ENCODE data around the gene MALAT1. TPM values are rescaled to one million over a fixed set of nuclear protein-coding genes. Genes with fewer than 3 reads are reported as not detected.
A peak's percentile ranks its signal among the peaks of the same experiment; 100 is the strongest.
"Not testable (repeated sequence)": the region's sequence is repeated elsewhere in the genome, so short reads cannot be mapped to it uniquely, and the experiment has no call there.

MALAT1 gene
- total RNA-seq, 1 donor from 2014 or later = 6,549 TPM

DNA sequence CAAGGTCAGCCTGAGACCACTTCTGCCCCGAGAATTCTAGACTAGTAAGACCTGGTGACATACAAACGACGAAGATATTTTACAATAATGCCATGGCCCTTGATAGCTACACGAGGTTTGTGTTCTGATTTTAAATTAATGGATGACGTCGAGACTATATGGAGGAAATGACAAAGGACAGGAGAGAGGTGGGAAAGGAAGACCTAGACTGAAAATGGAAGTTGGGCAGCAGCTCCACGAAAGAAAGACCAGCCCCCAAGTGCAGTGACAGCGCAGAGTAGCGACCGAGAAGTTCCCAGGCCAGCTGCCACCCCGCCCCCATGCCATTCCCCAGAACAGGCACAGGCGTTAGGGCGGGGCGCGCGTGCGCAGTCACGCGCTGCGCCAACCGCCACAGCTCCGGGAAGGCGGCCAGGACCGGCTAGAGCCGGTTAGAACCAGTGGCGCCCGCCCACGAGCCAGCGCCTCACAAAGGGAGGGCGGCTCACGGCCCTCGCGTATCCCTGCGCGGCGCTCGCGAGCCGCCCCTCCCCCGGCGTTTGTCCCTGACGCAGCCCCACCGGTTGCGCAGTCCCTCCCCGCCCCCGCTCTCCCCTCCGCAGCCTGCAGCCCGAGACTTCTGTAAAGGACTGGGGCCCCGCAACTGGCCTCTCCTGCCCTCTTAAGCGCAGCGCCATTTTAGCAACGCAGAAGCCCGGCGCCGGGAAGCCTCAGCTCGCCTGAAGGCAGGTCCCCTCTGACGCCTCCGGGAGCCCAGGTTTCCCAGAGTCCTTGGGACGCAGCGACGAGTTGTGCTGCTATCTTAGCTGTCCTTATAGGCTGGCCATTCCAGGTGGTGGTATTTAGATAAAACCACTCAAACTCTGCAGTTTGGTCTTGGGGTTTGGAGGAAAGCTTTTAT lies 1.5 kb upstream of the MALAT1 start:
- FAIRE-seq = no peak
- DNase-seq (ENCODE audit: low spot score in 2 of 2) = peak; percentile 77 to 83

DNA sequence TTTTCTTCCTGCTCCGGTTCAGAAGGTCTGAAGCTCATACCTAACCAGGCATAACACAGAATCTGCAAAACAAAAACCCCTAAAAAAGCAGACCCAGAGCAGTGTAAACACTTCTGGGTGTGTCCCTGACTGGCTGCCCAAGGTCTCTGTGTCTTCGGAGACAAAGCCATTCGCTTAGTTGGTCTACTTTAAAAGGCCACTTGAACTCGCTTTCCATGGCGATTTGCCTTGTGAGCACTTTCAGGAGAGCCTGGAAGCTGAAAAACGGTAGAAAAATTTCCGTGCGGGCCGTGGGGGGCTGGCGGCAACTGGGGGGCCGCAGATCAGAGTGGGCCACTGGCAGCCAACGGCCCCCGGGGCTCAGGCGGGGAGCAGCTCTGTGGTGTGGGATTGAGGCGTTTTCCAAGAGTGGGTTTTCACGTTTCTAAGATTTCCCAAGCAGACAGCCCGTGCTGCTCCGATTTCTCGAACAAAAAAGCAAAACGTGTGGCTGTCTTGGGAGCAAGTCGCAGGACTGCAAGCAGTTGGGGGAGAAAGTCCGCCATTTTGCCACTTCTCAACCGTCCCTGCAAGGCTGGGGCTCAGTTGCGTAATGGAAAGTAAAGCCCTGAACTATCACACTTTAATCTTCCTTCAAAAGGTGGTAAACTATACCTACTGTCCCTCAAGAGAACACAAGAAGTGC lies 661 bp upstream of the MALAT1 start:
- DNase-seq (ENCODE audit: low spot score in 2 of 2) (no peak), FAIRE-seq (no peak)

DNA sequence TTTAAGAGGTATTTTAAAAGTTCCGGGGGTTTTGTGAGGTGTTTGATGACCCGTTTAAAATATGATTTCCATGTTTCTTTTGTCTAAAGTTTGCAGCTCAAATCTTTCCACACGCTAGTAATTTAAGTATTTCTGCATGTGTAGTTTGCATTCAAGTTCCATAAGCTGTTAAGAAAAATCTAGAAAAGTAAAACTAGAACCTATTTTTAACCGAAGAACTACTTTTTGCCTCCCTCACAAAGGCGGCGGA lies 193 bp upstream of the MALAT1 start:
- FAIRE-seq (no peak), DNase-seq (ENCODE audit: low spot score in 2 of 2) (no peak)

DNA sequence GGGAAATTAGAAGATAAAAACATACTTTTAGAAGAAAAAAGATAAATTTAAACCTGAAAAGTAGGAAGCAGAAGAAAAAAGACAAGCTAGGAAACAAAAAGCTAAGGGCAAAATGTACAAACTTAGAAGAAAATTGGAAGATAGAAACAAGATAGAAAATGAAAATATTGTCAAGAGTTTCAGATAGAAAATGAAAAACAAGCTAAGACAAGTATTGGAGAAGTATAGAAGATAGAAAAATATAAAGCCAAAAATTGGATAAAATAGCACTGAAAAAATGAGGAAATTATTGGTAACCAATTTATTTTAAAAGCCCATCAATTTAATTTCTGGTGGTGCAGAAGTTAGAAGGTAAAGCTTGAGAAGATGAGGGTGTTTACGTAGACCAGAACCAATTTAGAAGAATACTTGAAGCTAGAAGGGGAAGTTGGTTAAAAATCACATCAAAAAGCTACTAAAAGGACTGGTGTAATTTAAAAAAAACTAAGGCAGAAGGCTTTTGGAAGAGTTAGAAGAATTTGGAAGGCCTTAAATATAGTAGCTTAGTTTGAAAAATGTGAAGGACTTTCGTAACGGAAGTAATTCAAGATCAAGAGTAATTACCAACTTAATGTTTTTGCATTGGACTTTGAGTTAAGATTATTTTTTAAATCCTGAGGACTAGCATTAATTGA lies 1.0 kb downstream of the MALAT1 start:
- FAIRE-seq (no peak), DNase-seq (ENCODE audit: low spot score in 2 of 2) (no peak)

DNA sequence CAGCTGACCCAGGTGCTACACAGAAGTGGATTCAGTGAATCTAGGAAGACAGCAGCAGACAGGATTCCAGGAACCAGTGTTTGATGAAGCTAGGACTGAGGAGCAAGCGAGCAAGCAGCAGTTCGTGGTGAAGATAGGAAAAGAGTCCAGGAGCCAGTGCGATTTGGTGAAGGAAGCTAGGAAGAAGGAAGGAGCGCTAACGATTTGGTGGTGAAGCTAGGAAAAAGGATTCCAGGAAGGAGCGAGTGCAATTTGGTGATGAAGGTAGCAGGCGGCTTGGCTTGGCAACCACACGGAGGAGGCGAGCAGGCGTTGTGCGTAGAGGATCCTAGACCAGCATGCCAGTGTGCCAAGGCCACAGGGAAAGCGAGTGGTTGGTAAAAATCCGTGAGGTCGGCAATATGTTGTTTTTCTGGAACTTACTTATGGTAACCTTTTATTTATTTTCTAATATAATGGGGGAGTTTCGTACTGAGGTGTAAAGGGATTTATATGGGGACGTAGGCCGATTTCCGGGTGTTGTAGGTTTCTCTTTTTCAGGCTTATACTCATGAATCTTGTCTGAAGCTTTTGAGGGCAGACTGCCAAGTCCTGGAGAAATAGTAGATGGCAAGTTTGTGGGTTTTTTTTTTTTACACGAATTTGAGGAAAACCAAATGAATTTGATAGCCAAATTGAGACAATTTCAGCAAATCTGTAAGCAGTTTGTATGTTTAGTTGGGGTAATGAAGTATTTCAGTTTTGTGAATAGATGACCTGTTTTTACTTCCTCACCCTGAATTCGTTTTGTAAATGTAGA lies 1.7 kb downstream of the MALAT1 start:
- DNase-seq (ENCODE audit: low spot score in 2 of 2) (no peak), FAIRE-seq (no peak)

DNA sequence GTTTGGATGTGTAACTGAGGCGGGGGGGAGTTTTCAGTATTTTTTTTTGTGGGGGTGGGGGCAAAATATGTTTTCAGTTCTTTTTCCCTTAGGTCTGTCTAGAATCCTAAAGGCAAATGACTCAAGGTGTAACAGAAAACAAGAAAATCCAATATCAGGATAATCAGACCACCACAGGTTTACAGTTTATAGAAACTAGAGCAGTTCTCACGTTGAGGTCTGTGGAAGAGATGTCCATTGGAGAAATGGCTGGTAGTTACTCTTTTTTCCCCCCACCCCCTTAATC lies 2.3 kb downstream of the MALAT1 start:
- DNase-seq (ENCODE audit: low spot score in 2 of 2) (no peak), FAIRE-seq (no peak)

DNA sequence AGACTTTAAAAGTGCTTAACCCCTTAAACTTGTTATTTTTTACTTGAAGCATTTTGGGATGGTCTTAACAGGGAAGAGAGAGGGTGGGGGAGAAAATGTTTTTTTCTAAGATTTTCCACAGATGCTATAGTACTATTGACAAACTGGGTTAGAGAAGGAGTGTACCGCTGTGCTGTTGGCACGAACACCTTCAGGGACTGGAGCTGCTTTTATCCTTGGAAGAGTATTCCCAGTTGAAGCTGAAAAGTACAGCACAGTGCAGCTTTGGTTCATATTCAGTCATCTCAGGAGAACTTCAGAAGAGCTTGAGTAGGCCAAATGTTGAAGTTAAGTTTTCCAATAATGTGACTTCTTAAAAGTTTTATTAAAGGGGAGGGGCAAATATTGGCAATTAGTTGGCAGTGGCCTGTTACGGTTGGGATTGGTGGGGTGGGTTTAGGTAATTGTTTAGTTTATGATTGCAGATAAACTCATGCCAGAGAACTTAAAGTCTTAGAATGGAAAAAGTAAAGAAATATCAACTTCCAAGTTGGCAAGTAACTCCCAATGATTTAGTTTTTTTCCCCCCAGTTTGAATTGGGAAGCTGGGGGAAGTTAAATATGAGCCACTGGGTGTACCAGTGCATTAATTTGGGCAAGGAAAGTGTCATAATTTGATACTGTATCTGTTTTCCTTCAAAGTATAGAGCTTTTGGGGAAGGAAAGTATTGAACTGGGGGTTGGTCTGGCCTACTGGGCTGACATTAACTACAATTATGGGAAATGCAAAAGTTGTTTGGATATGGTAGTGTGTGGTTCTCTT lies 2.8 kb downstream of the MALAT1 start:
- DNase-seq (ENCODE audit: low spot score in 2 of 2) (no peak), FAIRE-seq (no peak)

DNA sequence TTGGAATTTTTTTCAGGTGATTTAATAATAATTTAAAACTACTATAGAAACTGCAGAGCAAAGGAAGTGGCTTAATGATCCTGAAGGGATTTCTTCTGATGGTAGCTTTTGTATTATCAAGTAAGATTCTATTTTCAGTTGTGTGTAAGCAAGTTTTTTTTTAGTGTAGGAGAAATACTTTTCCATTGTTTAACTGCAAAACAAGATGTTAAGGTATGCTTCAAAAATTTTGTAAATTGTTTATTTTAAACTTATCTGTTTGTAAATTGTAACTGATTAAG lies 3.4 kb downstream of the MALAT1 start:
- no peak for DNase-seq (ENCODE audit: low spot score in 2 of 2)
- FAIRE-seq = no peak

DNA sequence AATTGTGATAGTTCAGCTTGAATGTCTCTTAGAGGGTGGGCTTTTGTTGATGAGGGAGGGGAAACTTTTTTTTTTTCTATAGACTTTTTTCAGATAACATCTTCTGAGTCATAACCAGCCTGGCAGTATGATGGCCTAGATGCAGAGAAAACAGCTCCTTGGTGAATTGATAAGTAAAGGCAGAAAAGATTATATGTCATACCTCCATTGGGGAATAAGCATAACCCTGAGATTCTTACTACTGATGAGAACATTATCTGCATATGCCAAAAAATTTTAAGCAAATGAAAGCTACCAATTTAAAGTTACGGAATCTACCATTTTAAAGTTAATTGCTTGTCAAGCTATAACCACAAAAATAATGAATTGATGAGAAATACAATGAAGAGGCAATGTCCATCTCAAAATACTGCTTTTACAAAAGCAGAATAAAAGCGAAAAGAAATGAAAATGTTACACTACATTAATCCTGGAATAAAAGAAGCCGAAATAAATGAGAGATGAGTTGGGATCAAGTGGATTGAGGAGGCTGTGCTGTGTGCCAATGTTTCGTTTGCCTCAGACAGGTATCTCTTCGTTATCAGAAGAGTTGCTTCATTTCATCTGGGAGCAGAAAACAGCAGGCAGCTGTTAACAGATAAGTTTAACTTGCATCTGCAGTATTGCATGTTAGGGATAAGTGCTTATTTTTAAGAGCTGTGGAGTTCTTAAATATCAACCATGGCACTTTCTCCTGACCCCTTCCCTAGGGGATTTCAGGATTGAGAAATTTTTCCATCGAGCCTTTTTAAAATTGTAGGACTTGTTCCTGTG lies 3.9 kb downstream of the MALAT1 start:
- no peak for FAIRE-seq
- DNase-seq (ENCODE audit: low spot score in 2 of 2) = no peak

DNA sequence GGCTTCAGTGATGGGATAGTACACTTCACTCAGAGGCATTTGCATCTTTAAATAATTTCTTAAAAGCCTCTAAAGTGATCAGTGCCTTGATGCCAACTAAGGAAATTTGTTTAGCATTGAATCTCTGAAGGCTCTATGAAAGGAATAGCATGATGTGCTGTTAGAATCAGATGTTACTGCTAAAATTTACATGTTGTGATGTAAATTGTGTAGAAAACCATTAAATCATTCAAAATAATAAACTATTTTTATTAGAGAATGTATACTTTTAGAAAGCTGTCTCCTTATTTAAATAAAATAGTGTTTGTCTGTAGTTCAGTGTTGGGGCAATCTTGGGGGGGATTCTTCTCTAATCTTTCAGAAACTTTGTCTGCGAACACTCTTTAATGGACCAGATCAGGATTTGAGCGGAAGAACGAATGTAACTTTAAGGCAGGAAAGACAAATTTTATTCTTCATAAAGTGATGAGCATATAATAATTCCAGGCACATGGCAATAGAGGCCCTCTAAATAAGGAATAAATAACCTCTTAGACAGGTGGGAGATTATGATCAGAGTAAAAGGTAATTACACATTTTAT lies 4.6 kb downstream of the MALAT1 start:
- FAIRE-seq (no peak), DNase-seq (ENCODE audit: low spot score in 2 of 2) (no peak)

DNA sequence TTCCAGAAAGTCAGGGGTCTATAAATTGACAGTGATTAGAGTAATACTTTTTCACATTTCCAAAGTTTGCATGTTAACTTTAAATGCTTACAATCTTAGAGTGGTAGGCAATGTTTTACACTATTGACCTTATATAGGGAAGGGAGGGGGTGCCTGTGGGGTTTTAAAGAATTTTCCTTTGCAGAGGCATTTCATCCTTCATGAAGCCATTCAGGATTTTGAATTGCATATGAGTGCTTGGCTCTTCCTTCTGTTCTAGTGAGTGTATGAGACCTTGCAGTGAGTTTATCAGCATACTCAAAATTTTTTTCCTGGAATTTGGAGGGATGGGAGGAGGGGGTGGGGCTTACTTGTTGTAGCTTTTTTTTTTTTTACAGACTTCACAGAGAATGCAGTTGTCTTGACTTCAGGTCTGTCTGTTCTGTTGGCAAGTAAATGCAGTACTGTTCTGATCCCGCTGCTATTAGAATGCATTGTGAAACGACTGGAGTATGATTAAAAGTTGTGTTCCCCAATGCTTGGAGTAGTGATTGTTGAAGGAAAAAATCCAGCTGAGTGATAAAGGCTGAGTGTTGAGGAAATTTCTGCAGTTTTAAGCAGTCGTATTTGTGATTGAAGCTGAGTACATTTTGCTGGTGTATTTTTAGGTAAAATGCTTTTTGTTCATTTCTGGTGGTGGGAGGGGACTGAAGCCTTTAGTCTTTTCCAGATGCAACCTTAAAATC lies 5.3 kb downstream of the MALAT1 start:
- FAIRE-seq = no peak
- no peak for DNase-seq (ENCODE audit: low spot score in 2 of 2)

DNA sequence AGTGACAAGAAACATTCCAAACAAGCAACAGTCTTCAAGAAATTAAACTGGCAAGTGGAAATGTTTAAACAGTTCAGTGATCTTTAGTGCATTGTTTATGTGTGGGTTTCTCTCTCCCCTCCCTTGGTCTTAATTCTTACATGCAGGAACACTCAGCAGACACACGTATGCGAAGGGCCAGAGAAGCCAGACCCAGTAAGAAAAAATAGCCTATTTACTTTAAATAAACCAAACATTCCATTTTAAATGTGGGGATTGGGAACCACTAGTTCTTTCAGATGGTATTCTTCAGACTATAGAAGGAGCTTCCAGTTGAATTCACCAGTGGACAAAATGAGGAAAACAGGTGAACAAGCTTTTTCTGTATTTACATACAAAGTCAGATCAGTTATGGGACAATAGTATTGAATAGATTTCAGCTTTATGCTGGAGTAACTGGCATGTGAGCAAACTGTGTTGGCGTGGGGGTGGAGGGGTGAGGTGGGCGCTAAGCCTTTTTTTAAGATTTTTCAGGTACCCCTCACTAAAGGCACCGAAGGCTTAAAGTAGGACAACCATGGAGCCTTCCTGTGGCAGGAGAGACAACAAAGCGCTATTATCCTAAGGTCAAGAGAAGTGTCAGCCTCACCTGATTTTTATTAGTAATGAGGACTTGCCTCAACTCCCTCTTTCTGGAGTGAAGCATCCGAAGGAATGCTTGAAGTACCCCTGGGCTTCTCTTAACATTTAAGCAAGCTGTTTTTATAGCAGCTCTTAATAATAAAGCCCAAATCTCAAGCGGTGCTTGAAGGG lies 6.0 kb downstream of the MALAT1 start:
- FAIRE-seq (no peak), DNase-seq (ENCODE audit: low spot score in 2 of 2) (no peak)

DNA sequence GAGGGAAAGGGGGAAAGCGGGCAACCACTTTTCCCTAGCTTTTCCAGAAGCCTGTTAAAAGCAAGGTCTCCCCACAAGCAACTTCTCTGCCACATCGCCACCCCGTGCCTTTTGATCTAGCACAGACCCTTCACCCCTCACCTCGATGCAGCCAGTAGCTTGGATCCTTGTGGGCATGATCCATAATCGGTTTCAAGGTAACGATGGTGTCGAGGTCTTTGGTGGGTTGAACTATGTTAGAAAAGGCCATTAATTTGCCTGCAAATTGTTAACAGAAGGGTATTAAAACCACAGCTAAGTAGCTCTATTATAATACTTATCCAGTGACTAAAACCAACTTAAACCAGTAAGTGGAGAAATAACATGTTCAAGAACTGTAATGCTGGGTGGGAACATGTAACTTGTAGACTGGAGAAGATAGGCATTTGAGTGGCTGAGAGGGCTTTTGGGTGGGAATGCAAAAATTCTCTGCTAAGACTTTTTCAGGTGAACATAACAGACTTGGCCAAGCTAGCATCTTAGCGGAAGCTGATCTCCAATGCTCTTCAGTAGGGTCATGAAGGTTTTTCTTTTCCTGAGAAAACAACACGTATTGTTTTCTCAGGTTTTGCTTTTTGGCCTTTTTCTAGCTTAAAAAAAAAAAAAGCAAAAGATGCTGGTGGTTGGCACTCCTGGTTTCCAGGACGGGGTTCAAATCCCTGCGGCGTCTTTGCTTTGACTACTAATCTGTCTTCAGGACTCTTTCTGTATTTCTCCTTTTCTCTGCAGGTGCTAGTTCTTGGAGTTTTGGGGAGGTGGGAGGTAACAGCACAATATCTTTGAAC lies 6.8 kb downstream of the MALAT1 start:
- no peak for FAIRE-seq
- no peak for DNase-seq (ENCODE audit: low spot score in 2 of 2)

DNA sequence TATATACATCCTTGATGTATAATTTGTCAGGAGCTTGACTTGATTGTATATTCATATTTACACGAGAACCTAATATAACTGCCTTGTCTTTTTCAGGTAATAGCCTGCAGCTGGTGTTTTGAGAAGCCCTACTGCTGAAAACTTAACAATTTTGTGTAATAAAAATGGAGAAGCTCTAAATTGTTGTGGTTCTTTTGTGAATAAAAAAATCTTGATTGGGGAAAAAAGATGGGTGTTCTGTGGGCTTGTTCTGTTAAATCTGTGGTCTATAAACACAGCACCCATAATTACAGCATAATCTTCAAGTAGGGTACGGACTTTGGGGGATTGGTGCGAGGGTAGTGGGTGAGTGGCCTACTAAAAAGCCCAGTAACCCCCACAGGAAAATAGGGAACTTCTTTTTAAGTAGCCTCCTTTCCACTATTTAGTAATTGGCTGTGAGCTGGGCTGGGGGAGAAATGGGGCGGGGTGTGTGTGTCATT lies 7.5 kb downstream of the MALAT1 start:
- FAIRE-seq (no peak), DNase-seq (ENCODE audit: low spot score in 2 of 2) (no peak)

DNA sequence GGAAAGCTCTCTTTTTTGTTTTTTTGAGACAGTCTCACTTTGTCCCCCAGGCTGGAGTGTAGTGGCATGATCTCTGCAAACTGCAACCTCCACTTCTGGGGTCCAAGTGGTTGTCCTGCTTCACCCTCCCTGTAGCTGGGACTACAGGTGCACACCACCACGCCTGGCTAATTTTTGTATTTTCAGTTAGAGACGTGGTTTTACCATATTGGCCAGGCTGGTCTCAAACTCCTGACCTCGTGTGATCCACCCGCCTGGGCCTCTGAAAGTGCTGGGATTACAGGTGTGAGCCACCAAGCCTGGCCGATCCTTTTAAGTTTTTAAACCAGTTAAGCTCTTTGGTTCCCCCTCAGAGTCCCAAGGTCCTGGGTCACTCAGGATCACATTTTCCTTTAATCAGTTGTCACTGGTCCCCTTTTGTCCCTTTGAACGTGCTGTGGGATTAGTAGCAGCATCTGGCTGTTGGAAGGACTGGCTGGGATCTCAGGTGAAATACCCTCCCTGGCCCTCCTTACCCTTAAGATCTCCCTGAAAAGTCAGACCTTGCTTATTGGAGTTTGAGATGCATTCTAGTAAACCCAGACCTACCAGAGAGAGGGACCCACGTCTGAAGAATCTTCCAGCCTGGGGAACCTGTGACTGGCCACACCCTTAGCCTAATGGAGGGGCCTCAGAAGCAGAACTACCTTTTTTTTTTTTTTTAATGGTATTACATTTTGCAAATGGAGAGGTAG lies 8.1 kb downstream of the MALAT1 start:
- FAIRE-seq (no peak), DNase-seq (ENCODE audit: low spot score in 2 of 2) (no peak)

DNA sequence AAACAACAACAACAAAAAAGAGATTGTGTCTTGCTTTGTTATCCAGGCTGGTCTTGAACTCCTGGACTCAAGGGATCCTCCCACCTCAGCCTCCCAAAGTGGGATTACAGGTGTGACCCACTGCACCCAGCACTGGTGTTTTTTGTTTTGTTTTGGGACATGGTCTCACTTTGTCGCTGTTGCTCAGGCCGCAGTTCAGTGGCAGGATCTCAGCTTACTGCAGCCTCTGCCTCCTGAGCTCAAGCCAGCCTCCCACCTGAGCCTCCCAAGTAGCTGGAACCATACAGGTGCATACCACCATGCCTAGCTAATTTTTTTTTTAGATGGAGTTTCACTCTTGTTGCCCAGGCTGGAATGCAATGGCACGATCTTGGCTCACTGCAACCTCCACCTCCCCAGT lies 13.5 kb downstream of the MALAT1 start:
- FAIRE-seq; DNase-seq (ENCODE audit: low spot score in 2 of 2): not testable (repeated sequence)
